Loucy (cell line): Measurements from ENCODE around the gene MCFD2.
"Not testable (repeated sequence)": the region's sequence is repeated elsewhere in the genome, so short reads cannot be mapped to it uniquely, and the experiment has no call there.

ENCODE experiments used
- EZH2phosphoT487 ChIP-seq: fragments of 200-600 bp; IDR thresholded peaks from 2 replicates; pipeline ENCODE4 v1.6.1; 2018; ENCODE audit warnings: antibody characterized with exemption, mild to moderate bottlenecking, moderate library complexity, borderline replicate concordance
- TF ChIP-seq, protein P1 (sequence below): fragments of 200-600 bp; sonication (generic); conservative IDR thresholded peaks from 2 replicates; pipeline ENCODE4 v1.5.1; 2014; ENCODE audit warnings: mild to moderate bottlenecking, antibody characterized with exemption, low read length

DNA sequence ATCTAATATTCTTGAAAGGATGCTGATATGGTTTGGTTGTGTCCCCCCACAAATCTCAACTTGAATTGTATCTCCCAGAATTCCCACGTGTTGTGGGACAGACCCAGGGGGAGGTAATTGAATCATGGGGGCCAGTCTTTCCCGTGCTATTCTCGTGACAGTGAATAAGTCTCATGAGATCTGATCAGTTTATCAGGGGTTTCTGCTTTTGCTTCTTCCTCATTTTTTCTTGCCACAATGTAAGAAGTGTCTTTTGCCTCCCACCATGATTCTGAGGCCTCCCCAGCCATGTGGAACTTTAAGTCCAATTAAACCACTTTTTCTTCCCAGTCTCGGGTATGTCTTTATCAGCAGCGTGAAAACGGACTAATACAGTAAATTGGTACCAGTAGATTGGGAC is 12.6 kb downstream of the MCFD2 start:
- TF ChIP-seq, protein P1, sequence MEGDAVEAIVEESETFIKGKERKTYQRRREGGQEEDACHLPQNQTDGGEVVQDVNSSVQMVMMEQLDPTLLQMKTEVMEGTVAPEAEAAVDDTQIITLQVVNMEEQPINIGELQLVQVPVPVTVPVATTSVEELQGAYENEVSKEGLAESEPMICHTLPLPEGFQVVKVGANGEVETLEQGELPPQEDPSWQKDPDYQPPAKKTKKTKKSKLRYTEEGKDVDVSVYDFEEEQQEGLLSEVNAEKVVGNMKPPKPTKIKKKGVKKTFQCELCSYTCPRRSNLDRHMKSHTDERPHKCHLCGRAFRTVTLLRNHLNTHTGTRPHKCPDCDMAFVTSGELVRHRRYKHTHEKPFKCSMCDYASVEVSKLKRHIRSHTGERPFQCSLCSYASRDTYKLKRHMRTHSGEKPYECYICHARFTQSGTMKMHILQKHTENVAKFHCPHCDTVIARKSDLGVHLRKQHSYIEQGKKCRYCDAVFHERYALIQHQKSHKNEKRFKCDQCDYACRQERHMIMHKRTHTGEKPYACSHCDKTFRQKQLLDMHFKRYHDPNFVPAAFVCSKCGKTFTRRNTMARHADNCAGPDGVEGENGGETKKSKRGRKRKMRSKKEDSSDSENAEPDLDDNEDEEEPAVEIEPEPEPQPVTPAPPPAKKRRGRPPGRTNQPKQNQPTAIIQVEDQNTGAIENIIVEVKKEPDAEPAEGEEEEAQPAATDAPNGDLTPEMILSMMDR = not testable (repeated sequence)
- TF ChIP-seq EZH2phosphoT487 = not testable (repeated sequence)
